Gastrocnemius medialis (tissue), 4 donors: ENCODE results near the gene TMPRSS2.

Source experiments
- POLR2A ChIP-seq, 2 donors: fragments of 450-650 bp; IDR thresholded peaks; one replicate each; pipeline ENCODE4 v1.6.1; 2017; ENCODE audit warnings: antibody characterized with exemption in 2 of 2, mild to moderate bottlenecking in 2 of 2, moderate library complexity in 2 of 2
- TF ChIP-seq, protein P1 (sequence below), 5 experiments: fragments of 450-650 bp in 3 of 5; fragments of 200-600 bp in 2 of 5; sonication (generic) in 2 of 5; IDR thresholded peaks in 4 of 5; conservative IDR thresholded peaks in 1 of 5; 1 replicate in 4 of 5; 2 replicates in 1 of 5; pipeline ENCODE4 v1.5.1; 2016 to 2019; ENCODE audit warnings: antibody characterized with exemption in 5 of 5, mild to moderate bottlenecking in 3 of 5, moderate library complexity in 3 of 5

DNA sequence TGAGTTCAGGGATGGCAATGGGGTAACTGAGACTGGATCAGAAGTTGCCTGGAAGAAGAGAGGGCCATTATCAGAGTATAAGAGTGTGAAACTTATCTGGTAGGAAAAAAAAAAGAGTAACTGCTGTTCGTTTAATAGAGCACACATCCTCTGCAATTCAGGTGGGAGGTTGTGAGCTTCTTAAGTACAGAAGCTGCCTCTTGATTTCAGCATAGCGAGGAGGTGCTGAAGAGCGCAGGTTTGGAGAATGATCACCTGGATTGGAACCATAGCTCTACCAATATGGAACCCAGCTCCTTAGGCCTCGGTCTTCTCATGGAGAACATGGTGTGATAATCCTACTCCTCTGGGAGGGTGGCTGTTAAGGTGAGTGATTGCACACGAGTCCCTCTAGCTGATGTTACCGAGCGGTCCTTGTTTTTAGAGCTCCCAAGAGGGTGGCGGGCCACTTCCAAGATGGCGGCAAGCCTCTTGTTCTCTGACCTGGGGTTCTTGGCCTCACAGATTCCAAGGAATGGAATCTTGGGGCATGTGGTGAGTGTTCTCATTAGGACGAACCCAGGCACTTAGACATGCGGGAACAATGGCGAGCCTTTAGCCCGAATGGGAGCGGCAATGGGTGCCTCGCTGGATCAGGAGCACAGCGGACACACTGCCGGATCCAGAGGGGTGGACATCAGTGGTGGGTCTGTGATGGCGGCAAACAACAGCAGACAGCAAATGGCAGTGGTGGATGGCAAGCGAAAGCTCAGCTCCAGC lies 85.2 kb downstream of the TMPRSS2 start:
- TF ChIP-seq, protein P1, sequence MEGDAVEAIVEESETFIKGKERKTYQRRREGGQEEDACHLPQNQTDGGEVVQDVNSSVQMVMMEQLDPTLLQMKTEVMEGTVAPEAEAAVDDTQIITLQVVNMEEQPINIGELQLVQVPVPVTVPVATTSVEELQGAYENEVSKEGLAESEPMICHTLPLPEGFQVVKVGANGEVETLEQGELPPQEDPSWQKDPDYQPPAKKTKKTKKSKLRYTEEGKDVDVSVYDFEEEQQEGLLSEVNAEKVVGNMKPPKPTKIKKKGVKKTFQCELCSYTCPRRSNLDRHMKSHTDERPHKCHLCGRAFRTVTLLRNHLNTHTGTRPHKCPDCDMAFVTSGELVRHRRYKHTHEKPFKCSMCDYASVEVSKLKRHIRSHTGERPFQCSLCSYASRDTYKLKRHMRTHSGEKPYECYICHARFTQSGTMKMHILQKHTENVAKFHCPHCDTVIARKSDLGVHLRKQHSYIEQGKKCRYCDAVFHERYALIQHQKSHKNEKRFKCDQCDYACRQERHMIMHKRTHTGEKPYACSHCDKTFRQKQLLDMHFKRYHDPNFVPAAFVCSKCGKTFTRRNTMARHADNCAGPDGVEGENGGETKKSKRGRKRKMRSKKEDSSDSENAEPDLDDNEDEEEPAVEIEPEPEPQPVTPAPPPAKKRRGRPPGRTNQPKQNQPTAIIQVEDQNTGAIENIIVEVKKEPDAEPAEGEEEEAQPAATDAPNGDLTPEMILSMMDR (IDR thresholded peaks at IDR 0.05 in 4 of 5, conservative IDR thresholded peaks at IDR 0.05 in 1 of 5) = no peak
- TF ChIP-seq POLR2A (IDR thresholded peaks at IDR 0.05) = no peak
